ENCODE measurements around the gene SHC4. TPM values are rescaled to one million over a fixed set of nuclear protein-coding genes. Genes with fewer than 3 reads are reported as not detected.
A peak's percentile ranks its signal among the peaks of the same experiment; 100 is the strongest.

Gene SHC4
- total and polyA plus RNA-seq, 2 of the 13 experiments (the other 11 are each of a cell fraction or from before 2014, with no cell fraction given) = 0.04 TPM; not detected in 1

GRCh38 chr15:48976444-48977088 lies 12.8 kb upstream of the SHC4 start (continued):
- TF ChIP-seq ZNF350 (CRISPR knock-in tag; IDR thresholded peaks at IDR 0.05; ENCODE audit: borderline replicate concordance, low read depth) (peak; percentile 57; the same call in 1 of the 2 replicates), CTCF (CRISPR knock-in tag; IDR thresholded peaks at IDR 0.05) (0 out of 2 replicates have a peak, but pooled peaks have one; percentile 5), SPEN (CRISPR knock-in tag; IDR thresholded peaks at IDR 0.05; ENCODE audit: low read depth) (peak; percentile 14; the same call in 1 of the 2 replicates), POLR2A (IDR thresholded peaks at IDR 0.05; ENCODE audit: insufficient read depth in 1 of 2, low read depth in 2 of 2, low read length in 2 of 2) (0 out of 4 replicates have a peak, but pooled peaks of 1 of the 2 experiments have one; percentile 11), PCBP2 (optimal IDR thresholded peaks at IDR 0.05; ENCODE audit: low read depth, low read length, poor library complexity, severe bottlenecking) (no peak), ADNP (CRISPR knock-in tag; IDR thresholded peaks at IDR 0.05) (no peak), UBTF (CRISPR knock-in tag; IDR thresholded peaks at IDR 0.05) (peak; percentile 39; the same call in 1 of the 2 replicates), ZNF775 (CRISPR knock-in tag; IDR thresholded peaks at IDR 0.05; ENCODE audit: borderline replicate concordance) (0 out of 2 replicates have a peak, but pooled peaks have one; percentile 55), RERE (CRISPR knock-in tag; IDR thresholded peaks at IDR 0.05; ENCODE audit: low read depth) (no peak), ZNF543 (CRISPR knock-in tag; IDR thresholded peaks at IDR 0.05) (no peak), ZNF501 (CRISPR knock-in tag; IDR thresholded peaks at IDR 0.05) (no peak), IRF9 (CRISPR knock-in tag; IDR thresholded peaks at IDR 0.05; ENCODE audit: borderline replicate concordance) (0 out of 2 replicates have a peak, but pooled peaks have one; percentile 30), ZBTB38 (CRISPR knock-in tag; IDR thresholded peaks at IDR 0.05) (no peak), FOXO4 (CRISPR knock-in tag; conservative IDR thresholded peaks at IDR 0.05) (0 out of 2 replicates have a peak, but pooled peaks have one; percentile 38), ZMYM2 (CRISPR knock-in tag; IDR thresholded peaks at IDR 0.05) (no peak), ZNF282 (IDR thresholded peaks at IDR 0.05; ENCODE audit: partially characterized antibody) (no peak)
